GM19467 (cell line): ENCODE measurements around the gene STPG4.
"Not testable (repeated sequence)": the region's sequence is repeated elsewhere in the genome, so short reads cannot be mapped to it uniquely, and the experiment has no call there.

ENCODE experiments used
- ATAC-seq: cut with Tn5 transposase; IDR thresholded peaks from one replicate; pipeline ENCODE4 v1.9.1; 2021; ENCODE audit warnings: mild to moderate bottlenecking, moderate library complexity; ENCODE audit not compliant: unreplicated experiment

The STPG4 gene

GRCh38 chr2:47128705-47129104 lies 26.4 kb downstream of the STPG4 start:
- no peak for ATAC-seq

- ATAC-seq, result no peak
Observed at GRCh38 chr2:47127862-47128543, 27.1 kb downstream of the STPG4 start.

GRCh38 chr2:47126783-47127182 lies 28.3 kb downstream of the STPG4 start:
- ATAC-seq, result no peak

GRCh38 chr2:47124740-47125139 lies 30.4 kb downstream of the STPG4 start:
- not testable (repeated sequence) for ATAC-seq

- not testable (repeated sequence) for ATAC-seq
Observed at GRCh38 chr2:47120424-47120823, 34.7 kb downstream of the STPG4 start.

- ATAC-seq, result no peak
Observed at GRCh38 chr2:47119001-47119400, 36.1 kb downstream of the STPG4 start.

GRCh38 chr2:47118581-47118980 lies 36.5 kb downstream of the STPG4 start:
- ATAC-seq, result no peak

- no peak for ATAC-seq
Observed at GRCh38 chr2:47112665-47113435, 42.3 kb downstream of the STPG4 start.

- no peak for ATAC-seq
Observed at GRCh38 chr2:47109680-47110079, 45.4 kb downstream of the STPG4 start.

- no peak for ATAC-seq
Observed at GRCh38 chr2:47109007-47109375, 46.1 kb downstream of the STPG4 start.

GRCh38 chr2:47108267-47109006 lies 46.7 kb downstream of the STPG4 start:
- not testable (repeated sequence) for ATAC-seq

- ATAC-seq, result not testable (repeated sequence)
Observed at GRCh38 chr2:47107201-47107600, 47.9 kb downstream of the STPG4 start.

GRCh38 chr2:47106231-47106630 lies 48.9 kb downstream of the STPG4 start:
- not testable (repeated sequence) for ATAC-seq

- not testable (repeated sequence) for ATAC-seq
Observed at GRCh38 chr2:47099712-47100111, 55.4 kb downstream of the STPG4 start.

GRCh38 chr2:47098953-47099352 lies 56.2 kb downstream of the STPG4 start:
- no peak for ATAC-seq

GRCh38 chr2:47097563-47097962 lies 57.5 kb downstream of the STPG4 start:
- no peak for ATAC-seq

- no peak for ATAC-seq
Observed at GRCh38 chr2:47096451-47096850, 58.7 kb downstream of the STPG4 start.

- ATAC-seq, result no peak
Observed at GRCh38 chr2:47095349-47096020, 59.6 kb downstream of the STPG4 start.

GRCh38 chr2:47094511-47095142 lies 60.5 kb downstream of the STPG4 start:
- ATAC-seq, result no peak

- no peak for ATAC-seq
Observed at GRCh38 chr2:47093626-47094025, 61.5 kb downstream of the STPG4 start.

GRCh38 chr2:47092465-47092864 lies 62.6 kb downstream of the STPG4 start:
- no peak for ATAC-seq
